HEK293T (cell line): Measurements from ENCODE around the gene KDM2A.

Source experiments
- CTCF ChIA-PET: fragments of 350-600 bp; formaldehyde crosslinking; extraction: SDS; loops from one replicate; lab custom pipeline; 2021; ENCODE audit warnings: antibody characterized with exemption, inconsistent platforms; lab: Yijun Ruan, JAX
- POLR2A ChIA-PET: fragments of 350-600 bp; formaldehyde crosslinking; extraction: SDS; loops from one replicate; lab custom pipeline; 2020; ENCODE audit warnings: antibody characterized with exemption, inconsistent platforms; lab: Yijun Ruan, JAX
- DNase-seq: peaks from one replicate; pipeline ENCODE4 v3.0.0; 2012; ENCODE audit warnings: mixed read lengths; ENCODE audit errors: extremely low spot score
- ARNT ChIP-seq: fragments of 450-650 bp; IDR thresholded peaks from 2 replicates; pipeline ENCODE4 v1.6.1; 2017; ENCODE audit warnings: mild to moderate bottlenecking
- BHLHE40 ChIP-seq: fragments of 450-650 bp; IDR thresholded peaks from 2 replicates; pipeline ENCODE4 v1.6.1; 2016; ENCODE audit warnings: mild to moderate bottlenecking, moderate library complexity, borderline replicate concordance
- CTBP1 ChIP-seq: fragments of 450-650 bp; IDR thresholded peaks from 2 replicates; pipeline ENCODE4 v1.6.1; 2016; ENCODE audit warnings: borderline replicate concordance
- ELF4 ChIP-seq: fragments of 450-650 bp; IDR thresholded peaks from 2 replicates; pipeline ENCODE4 v1.6.1; 2017; ENCODE audit warnings: antibody characterized with exemption
- FOXA1 ChIP-seq: fragments of 450-650 bp; IDR thresholded peaks from 2 replicates; pipeline ENCODE4 v1.6.1; 2016; ENCODE audit warnings: mild to moderate bottlenecking
- FOXK2 ChIP-seq: fragments of 450-650 bp; IDR thresholded peaks from 2 replicates; pipeline ENCODE4 v1.6.1; 2016; ENCODE audit warnings: mild to moderate bottlenecking
- FOXM1 ChIP-seq: fragments of 450-650 bp; IDR thresholded peaks from 2 replicates; pipeline ENCODE4 v1.6.1; 2017; ENCODE audit warnings: mild to moderate bottlenecking, borderline replicate concordance
- HDGF ChIP-seq: fragments of 450-650 bp; IDR thresholded peaks from 2 replicates; pipeline ENCODE4 v1.6.1; 2017; ENCODE audit warnings: antibody characterized with exemption, borderline replicate concordance
- L3MBTL2 ChIP-seq: fragments of 450-650 bp; conservative IDR thresholded peaks from 2 replicates; pipeline ENCODE4 v1.6.1; 2016; ENCODE audit warnings: mild to moderate bottlenecking
- LEF1 ChIP-seq: fragments of 450-650 bp; IDR thresholded peaks from 2 replicates; pipeline ENCODE4 v1.6.1; 2017; ENCODE audit warnings: mild to moderate bottlenecking, borderline replicate concordance
- NFRKB ChIP-seq: fragments of 450-650 bp; IDR thresholded peaks from 2 replicates; pipeline ENCODE4 v1.6.1; 2016; ENCODE audit warnings: mild to moderate bottlenecking, moderate library complexity
- PKNOX1 ChIP-seq: fragments of 450-650 bp; IDR thresholded peaks from 2 replicates; pipeline ENCODE4 v1.6.1; 2016
- SP1 ChIP-seq: fragments of 450-650 bp; IDR thresholded peaks from 2 replicates; pipeline ENCODE4 v1.6.1; 2017
- SUZ12 ChIP-seq: fragments of 450-650 bp; IDR thresholded peaks from 2 replicates; pipeline ENCODE4 v1.6.1; 2016; ENCODE audit warnings: mild to moderate bottlenecking
- TARDBP ChIP-seq: fragments of 450-650 bp; IDR thresholded peaks from 2 replicates; pipeline ENCODE4 v1.6.1; 2016
- ZNF384 ChIP-seq: fragments of 450-650 bp; IDR thresholded peaks from 2 replicates; pipeline ENCODE4 v1.6.1; 2016

Gene KDM2A

GRCh38 chr11:67079065-67079705, 39.9 kb upstream of the KDM2A start:
- DNase-seq, result no peak
- TF ChIP-seq SUZ12 (no peak), BHLHE40 (no peak), LEF1 (no peak), PKNOX1 (no peak), CTBP1 (no peak), ZNF384 (no peak), FOXK2 (no peak), HDGF (no peak), NFRKB (no peak)
- POLR2A ChIA-PET, result no interaction called here
- CTCF ChIA-PET, result interaction anchor here (0.7 to 1.3 kb wide), 2 partner anchors 183 to 565 kb away, joined by 3 read pairs; no protein-coding TSS in a partner anchor

GRCh38 chr11:67082071-67082791, 36.8 kb upstream of the KDM2A start:
- POLR2A ChIA-PET, result interaction anchor here (0.6 to 1.4 kb wide), 4 partner anchors 8 to 235 kb away, joined by 3 to 6 read pairs (median 4); partner anchors contain the start of gene GRK2
- CTCF ChIA-PET, result interaction anchor here (0.5 to 1.4 kb wide), 19 partner anchors 9 to 260 kb away, joined by 3 to 8 read pairs (median 3); partner anchors contain the start of gene SYT12
- TF ChIP-seq ZNF384, result no peak
- no peak for TF ChIP-seq FOXK2
- no peak for TF ChIP-seq NFRKB
- no peak for TF ChIP-seq FOXM1
- TF ChIP-seq FOXA1, result no peak
- TF ChIP-seq SP1, result no peak
- TF ChIP-seq LEF1, result no peak
- no peak for TF ChIP-seq HDGF
- TF ChIP-seq SUZ12, result no peak
- TF ChIP-seq CTBP1, result no peak
- no peak for TF ChIP-seq L3MBTL2
- TF ChIP-seq ELF4, result no peak
- TF ChIP-seq ARNT, result no peak
- TF ChIP-seq BHLHE40, result no peak
- no peak for DNase-seq

- no peak for DNase-seq
- ChIA-PET POLR2A (interaction anchor here (0.9 to 1.4 kb wide), 2 partner anchors 183 to 205 kb away, joined by 3 read pairs; partner anchors contain the start of genes ANKRD13D and GRK2), CTCF (interaction anchor here (0.5 to 1.1 kb wide), 6 partner anchors 59 to 535 kb away, joined by 3 to 8 read pairs (median 3); no protein-coding TSS in a partner anchor)
- TF ChIP-seq LEF1 (no peak), FOXK2 (no peak), ELF4 (no peak), BHLHE40 (no peak), NFRKB (no peak), SP1 (no peak), ZNF384 (no peak), FOXM1 (no peak), CTBP1 (no peak), SUZ12 (no peak), FOXA1 (no peak), PKNOX1 (no peak), ARNT (no peak), TARDBP (no peak), L3MBTL2 (no peak), HDGF (no peak)
Observed at GRCh38 chr11:67083786-67084366, 35.2 kb upstream of the KDM2A start.

GRCh38 chr11:67085617-67086016, 33.4 kb upstream of the KDM2A start:
- TF ChIP-seq BHLHE40 (no peak), CTBP1 (no peak), SP1 (no peak)
- DNase-seq, result no peak
- ChIA-PET CTCF (no interaction called here), POLR2A (no interaction called here)

GRCh38 chr11:67090717-67091116, 28.3 kb upstream of the KDM2A start:
- ChIA-PET POLR2A (no interaction called here), CTCF (no interaction called here)
- TF ChIP-seq SP1 (no peak), L3MBTL2 (no peak), BHLHE40 (no peak), ELF4 (no peak)
- DNase-seq, result no peak

GRCh38 chr11:67095214-67095507, 23.9 kb upstream of the KDM2A start:
- no peak for TF ChIP-seq SUZ12
- TF ChIP-seq ZNF384, result no peak
- TF ChIP-seq TARDBP, result no peak
- TF ChIP-seq CTBP1, result no peak
- TF ChIP-seq SP1, result no peak
- TF ChIP-seq ELF4, result no peak
- TF ChIP-seq FOXK2, result no peak
- no peak for TF ChIP-seq BHLHE40
- no peak for TF ChIP-seq L3MBTL2
- TF ChIP-seq HDGF, result no peak
- no peak for TF ChIP-seq LEF1
- no peak for TF ChIP-seq FOXM1
- no peak for TF ChIP-seq PKNOX1
- TF ChIP-seq NFRKB, result no peak
- no peak for TF ChIP-seq FOXA1
- ChIA-PET POLR2A (no interaction called here), CTCF (interaction anchor here (0.7 to 1.4 kb wide), 4 partner anchors 9 to 227 kb away, joined by 3 to 6 read pairs (median 4); no protein-coding TSS in a partner anchor)
- DNase-seq, result no peak
